Measurements from ENCODE around the gene NXPH4. TPM values are rescaled to one million over a fixed set of nuclear protein-coding genes. Genes with fewer than 3 reads are reported as not detected.

Gene NXPH4
- total RNA-seq, 6 donors from 2014 or later = 0.20 to 0.94 (median 0.22) TPM; not detected in 3

DNA sequence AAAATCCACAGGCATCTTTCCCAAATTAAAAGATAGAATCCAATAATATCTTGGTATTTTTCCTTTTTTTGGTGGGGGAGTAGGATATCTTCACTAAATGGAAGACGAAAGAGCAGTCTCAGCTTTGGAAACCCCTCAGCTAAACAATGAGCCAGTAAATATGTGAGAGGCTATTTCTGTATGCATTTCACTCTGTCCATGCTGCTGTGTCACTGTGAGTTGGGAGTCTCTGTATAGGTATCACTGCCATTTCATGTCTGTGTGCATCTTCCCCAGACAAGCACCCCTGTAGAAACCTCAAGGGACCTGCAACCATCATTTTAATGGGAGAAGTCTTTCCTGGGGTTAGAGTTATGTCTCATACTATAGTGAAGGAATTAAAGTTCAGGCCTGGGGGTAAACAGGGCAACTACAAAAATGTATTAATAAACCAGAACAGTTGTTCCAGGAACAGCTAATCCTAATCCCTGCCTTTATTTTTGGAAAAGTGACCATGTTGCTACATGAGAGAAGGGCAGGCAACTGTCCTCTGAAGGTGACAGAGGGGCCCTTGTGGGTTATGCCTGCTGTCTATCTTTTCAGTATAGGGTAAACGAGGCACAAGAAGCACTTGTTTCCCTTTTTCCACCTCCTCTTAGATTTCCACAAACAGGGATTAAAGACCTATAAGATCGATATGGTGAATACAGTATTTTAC is 45.7 kb downstream of the NXPH4 start:
- DNase-seq = no peak
- TF ChIP-seq, protein P1, sequence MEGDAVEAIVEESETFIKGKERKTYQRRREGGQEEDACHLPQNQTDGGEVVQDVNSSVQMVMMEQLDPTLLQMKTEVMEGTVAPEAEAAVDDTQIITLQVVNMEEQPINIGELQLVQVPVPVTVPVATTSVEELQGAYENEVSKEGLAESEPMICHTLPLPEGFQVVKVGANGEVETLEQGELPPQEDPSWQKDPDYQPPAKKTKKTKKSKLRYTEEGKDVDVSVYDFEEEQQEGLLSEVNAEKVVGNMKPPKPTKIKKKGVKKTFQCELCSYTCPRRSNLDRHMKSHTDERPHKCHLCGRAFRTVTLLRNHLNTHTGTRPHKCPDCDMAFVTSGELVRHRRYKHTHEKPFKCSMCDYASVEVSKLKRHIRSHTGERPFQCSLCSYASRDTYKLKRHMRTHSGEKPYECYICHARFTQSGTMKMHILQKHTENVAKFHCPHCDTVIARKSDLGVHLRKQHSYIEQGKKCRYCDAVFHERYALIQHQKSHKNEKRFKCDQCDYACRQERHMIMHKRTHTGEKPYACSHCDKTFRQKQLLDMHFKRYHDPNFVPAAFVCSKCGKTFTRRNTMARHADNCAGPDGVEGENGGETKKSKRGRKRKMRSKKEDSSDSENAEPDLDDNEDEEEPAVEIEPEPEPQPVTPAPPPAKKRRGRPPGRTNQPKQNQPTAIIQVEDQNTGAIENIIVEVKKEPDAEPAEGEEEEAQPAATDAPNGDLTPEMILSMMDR (IDR thresholded peaks at IDR 0.05) = no peak
- TF ChIP-seq EP300 (IDR thresholded peaks at IDR 0.05) = no peak
- no peak for TF ChIP-seq POLR2A (IDR thresholded peaks at IDR 0.05)
- TF ChIP-seq POLR2AphosphoS5 (IDR thresholded peaks at IDR 0.05) = no peak
- Histone ChIP-seq H3K36me3 (peaks cover 21 to 75% (median 32%) of the 10 kb centered on the region in 4 donors), H3K27me3 (no peaks in the 10 kb centered on the region), H3K9me3 (no peaks in the 10 kb centered on the region), H3K4me3 (no peak overlapping the region), H3K4me1 (peaks cover 0 to 6% (median 2%) of the 10 kb centered on the region in 4 donors), H3K27ac (no peak overlapping the region)
- WGBS, 2 donors = 93 to 94% methylated on average over 3 of the region's 3 CpGs
- no peak for ATAC-seq (ENCODE audit: low FRiP score in 2 of 2)

DNA sequence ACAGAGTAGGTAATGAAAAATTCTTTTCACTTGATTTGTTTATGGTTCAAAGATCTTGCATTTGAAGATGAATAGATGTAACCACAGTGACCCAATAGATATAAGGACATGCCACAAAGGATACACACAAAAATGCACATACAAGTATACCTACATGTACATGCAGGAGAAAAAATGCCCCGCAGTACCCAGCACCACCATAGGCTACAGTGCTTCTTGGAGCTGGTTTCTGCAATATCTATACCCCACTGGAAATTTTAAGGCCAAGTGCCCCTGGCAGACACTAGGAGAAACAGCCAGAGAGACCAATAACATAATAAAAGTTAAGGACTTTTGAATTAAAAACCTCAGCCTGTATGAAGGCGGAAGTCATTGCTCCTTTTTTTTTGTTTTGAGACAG is 46.5 kb downstream of the NXPH4 start:
- WGBS, 2 donors = 95 to 100% methylated on average over 2 of the region's 2 CpGs
- no peak overlapping the region for H3K4me3 ChIP-seq
- TF ChIP-seq POLR2A (IDR thresholded peaks at IDR 0.05) (no peak), POLR2AphosphoS5 (IDR thresholded peaks at IDR 0.05) (no peak), EP300 (IDR thresholded peaks at IDR 0.05) (no peak)
- TF ChIP-seq, protein P1 (IDR thresholded peaks at IDR 0.05) = no peak
- ATAC-seq (ENCODE audit: low FRiP score in 2 of 2) (no peak), DNase-seq (no peak)
- H3K36me3 ChIP-seq = peaks cover 14 to 75% (median 33%) of the 10 kb centered on the region in 4 donors
- H3K4me1 ChIP-seq = peaks cover 0 to 6% (median 2%) of the 10 kb centered on the region in 4 donors
- no peaks in the 10 kb centered on the region for H3K9me3 ChIP-seq
- no peaks in the 10 kb centered on the region for H3K27me3 ChIP-seq
- no peak overlapping the region for H3K27ac ChIP-seq

DNA sequence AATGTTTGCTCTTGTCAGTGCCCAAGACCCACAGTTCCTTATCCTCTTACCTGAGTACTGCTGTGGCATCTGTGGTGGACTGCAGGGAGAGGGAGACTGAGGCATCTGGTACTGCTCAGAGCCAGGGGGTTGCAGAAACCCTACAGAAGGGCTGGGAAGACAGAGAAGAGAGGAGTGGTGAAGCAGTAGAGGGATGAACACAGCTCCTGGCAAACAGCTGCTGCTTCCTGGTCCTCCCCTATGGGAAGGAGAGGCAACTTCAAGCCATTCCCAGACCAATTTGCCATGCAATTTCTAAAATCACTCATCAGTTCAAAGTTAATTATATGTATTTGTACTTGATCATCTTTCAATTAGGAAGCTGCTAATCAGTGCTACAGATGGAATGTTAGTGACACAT is 50.1 kb downstream of the NXPH4 start:
- Histone ChIP-seq H3K27me3 (no peaks in the 10 kb centered on the region), H3K9me3 (no peaks in the 10 kb centered on the region), H3K36me3 (peaks cover 13 to 73% (median 45%) of the 10 kb centered on the region in 4 donors), H3K4me1 (peaks cover 0 to 6% (median 2%) of the 10 kb centered on the region in 4 donors), H3K4me3 (no peak overlapping the region), H3K27ac (no peak overlapping the region)
- ATAC-seq (ENCODE audit: low FRiP score in 2 of 2) (no peak), DNase-seq (no peak)
- no peak for TF ChIP-seq POLR2A (IDR thresholded peaks at IDR 0.05)
- TF ChIP-seq, protein P1 (IDR thresholded peaks at IDR 0.05) = no peak
- TF ChIP-seq POLR2AphosphoS5 (IDR thresholded peaks at IDR 0.05) = no peak
- TF ChIP-seq EP300 (IDR thresholded peaks at IDR 0.05) = no peak

DNA sequence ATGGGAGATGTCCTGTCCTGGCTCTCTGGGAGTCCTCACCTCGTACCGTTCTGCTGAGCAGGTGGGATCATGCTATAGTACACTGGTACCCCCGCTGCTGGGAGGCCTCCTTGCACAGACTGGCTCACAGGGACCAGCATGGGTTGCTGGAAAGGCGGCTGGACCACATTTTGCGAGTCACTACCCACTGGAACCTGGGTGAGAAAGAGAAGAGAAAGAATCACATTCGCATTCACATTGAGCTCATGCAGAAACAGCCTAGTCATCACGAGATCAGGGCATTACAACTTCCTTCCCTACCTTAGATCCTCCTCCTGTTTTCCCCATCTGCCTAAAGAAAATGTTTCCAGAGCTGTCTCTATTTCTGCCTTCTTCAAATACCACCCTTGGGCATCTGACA is 51.7 kb downstream of the NXPH4 start:
- no peak overlapping the region for H3K4me3 ChIP-seq
- 83 to 86% methylated on average over 7 of the region's 7 CpGs for WGBS, 2 donors
- H3K4me1 ChIP-seq = peaks cover 0 to 6% (median 2%) of the 10 kb centered on the region in 4 donors
- no peak overlapping the region for H3K27ac ChIP-seq
- DNase-seq = no peak
- TF ChIP-seq, protein P1 (IDR thresholded peaks at IDR 0.05) = no peak
- no peak for TF ChIP-seq EP300 (IDR thresholded peaks at IDR 0.05)
- no peak for TF ChIP-seq POLR2AphosphoS5 (IDR thresholded peaks at IDR 0.05)
- no peak for TF ChIP-seq POLR2A (IDR thresholded peaks at IDR 0.05)
- no peaks in the 10 kb centered on the region for H3K27me3 ChIP-seq
- peaks cover 10 to 76% (median 49%) of the 10 kb centered on the region in 4 donors for H3K36me3 ChIP-seq
- no peaks in the 10 kb centered on the region for H3K9me3 ChIP-seq
- ATAC-seq (ENCODE audit: low FRiP score in 2 of 2) = no peak
